IMR-90 (cell line): ENCODE data around the gene EDIL3. TPM values are rescaled to one million over a fixed set of nuclear protein-coding genes. Genes with fewer than 3 reads are reported as not detected.

Source experiments
- ATAC-seq: fragments of 200-7000 bp; cut with Tn5 transposase; 2 replicates; pipeline ENCODE4 v1.9.1; 2020; ENCODE audit warnings: low read depth, mild to moderate bottlenecking, moderate library complexity
- BruUV-seq: library from RNA; stranded (reverse); fragments of 400-500 nt; replicated peaks from 2 replicates; lab custom pipeline; 2021; lab: Mats Ljungman, UMichigan
- CTCF ChIA-PET: fragments of 300-600 bp; formaldehyde crosslinking; extraction: SDS; loops from one replicate; lab custom pipeline; 2021; ENCODE audit warnings: antibody characterized with exemption; lab: Yijun Ruan, JAX
- POLR2A ChIA-PET: fragments of 300-600 bp; sonication (Branson Sonifier 250); formaldehyde crosslinking; loops from one replicate; lab custom pipeline; 2022; ENCODE audit warnings: antibody characterized with exemption; ENCODE audit not compliant: unreplicated experiment; lab: Charles Lee
- DNase-seq: peaks from one replicate; pipeline ENCODE4 v3.0.0; 2013
- H2AFZ ChIP-seq: replicated peaks from 2 replicates; pipeline ENCODE3; 2013; ENCODE audit warnings: low read length, mild to moderate bottlenecking; ENCODE audit not compliant: poor library complexity
- H2AK5ac ChIP-seq: 2 replicates; pipeline ENCODE4 v1.6.1; 2013; ENCODE audit warnings: low read depth, low read length, inconsistent platforms
- H2AK9ac ChIP-seq: replicated peaks from 2 replicates; pipeline ENCODE3; 2013; ENCODE audit warnings: mild to moderate bottlenecking, low read depth, low read length, moderate library complexity; ENCODE audit not compliant: poor library complexity
- H2BK120ac ChIP-seq: 2 replicates; pipeline ENCODE4 v1.6.1; 2013; ENCODE audit warnings: low read depth, low read length, inconsistent platforms
- H2BK15ac ChIP-seq: 3 replicates; pipeline ENCODE4 v1.6.1; 2013; ENCODE audit warnings: low read depth, low read length, inconsistent platforms
- H2BK20ac ChIP-seq: 2 replicates; pipeline ENCODE4 v1.6.1; 2013; ENCODE audit warnings: low read depth, mild to moderate bottlenecking, inconsistent platforms, low read length, moderate library complexity
- H2BK5ac ChIP-seq: 2 replicates; pipeline ENCODE4 v1.6.1; 2013; ENCODE audit warnings: mild to moderate bottlenecking, low read depth, low read length, inconsistent platforms; ENCODE audit not compliant: poor library complexity, severe bottlenecking
- H3K14ac ChIP-seq: replicated peaks from 2 replicates; pipeline ENCODE4 v1.6.1; 2013; ENCODE audit warnings: low read depth, low read length, inconsistent platforms
- H3K18ac ChIP-seq: 2 replicates; pipeline ENCODE4 v1.6.1; 2013; ENCODE audit warnings: low read depth, low read length, control low read depth
- H3K23ac ChIP-seq: 2 replicates; pipeline ENCODE4 v1.6.1; 2013; ENCODE audit warnings: low read depth, low read length, inconsistent platforms
- H3K27ac ChIP-seq: 2 replicates; pipeline ENCODE4 v1.5.1; 2013; ENCODE audit warnings: mild to moderate bottlenecking, control low read depth, low read length; ENCODE audit not compliant: insufficient read depth
- H3K27me3 ChIP-seq: 2 replicates; pipeline ENCODE4 v1.6.1; 2013; ENCODE audit warnings: low read length; ENCODE audit not compliant: control insufficient read depth, insufficient read depth
- H3K36me3 ChIP-seq: 2 replicates; pipeline ENCODE4 v1.6.1; 2013; ENCODE audit warnings: low read length, mixed read lengths; ENCODE audit not compliant: control insufficient read depth, insufficient read depth
- H3K4ac ChIP-seq: 2 replicates; pipeline ENCODE4 v1.6.1; 2013; ENCODE audit warnings: low read depth, low read length, inconsistent platforms
- H3K4me1 ChIP-seq: 2 replicates; pipeline ENCODE4 v1.6.1; 2013; ENCODE audit warnings: low read length, mixed read lengths; ENCODE audit not compliant: control insufficient read depth, insufficient read depth
- H3K4me2 ChIP-seq: 2 replicates; pipeline ENCODE4 v1.6.1; 2013; ENCODE audit warnings: low read depth, mild to moderate bottlenecking, control low read depth, low read length, moderate library complexity
- H3K4me3 ChIP-seq: 2 replicates; pipeline ENCODE4 v1.5.1; 2013; ENCODE audit warnings: low read depth, mild to moderate bottlenecking, control low read depth, low read length, moderate library complexity; ENCODE audit not compliant: insufficient read depth
- H3K56ac ChIP-seq: 2 replicates; pipeline ENCODE4 v1.6.1; 2013; ENCODE audit warnings: low read length, inconsistent platforms; ENCODE audit not compliant: insufficient read depth; ENCODE audit errors: extremely low read depth
- H3K79me1 ChIP-seq, 2 experiments: 2 replicates each; pipeline ENCODE4 v1.6.1; 2013; ENCODE audit warnings: low read length in 2 of 2, inconsistent platforms in 1 of 2, low read depth in 1 of 2
- H3K9ac ChIP-seq: 2 replicates; pipeline ENCODE4 v1.6.1; 2013; ENCODE audit warnings: low read depth, low read length, control low read depth
- H3K9me1 ChIP-seq: 2 replicates; pipeline ENCODE4 v1.6.1; 2013; ENCODE audit warnings: low read length, inconsistent platforms; ENCODE audit not compliant: insufficient read depth
- H3K9me3 ChIP-seq: 2 replicates; pipeline ENCODE4 v1.6.1; 2013; ENCODE audit warnings: low read length; ENCODE audit not compliant: control insufficient read depth, insufficient read depth
- H4K20me1 ChIP-seq: 2 replicates; pipeline ENCODE4 v1.6.1; 2013; ENCODE audit warnings: low read length, inconsistent platforms; ENCODE audit not compliant: insufficient read depth
- H4K5ac ChIP-seq: 2 replicates; pipeline ENCODE4 v1.6.1; 2013; ENCODE audit warnings: mild to moderate bottlenecking, low read depth, low read length, control low read depth
- H4K8ac ChIP-seq, 2 experiments: 2 replicates each; pipeline ENCODE4 v1.6.1; 2013; ENCODE audit warnings: low read depth in 2 of 2, low read length in 2 of 2, control low read depth in 1 of 2, inconsistent platforms in 1 of 2
- H4K91ac ChIP-seq: 2 replicates; pipeline ENCODE4 v1.6.1; 2013; ENCODE audit warnings: low read depth, low read length, inconsistent platforms; ENCODE audit not compliant: insufficient read depth
- CEBPB ChIP-seq: IDR thresholded peaks from 2 replicates; pipeline ENCODE4 v1.6.1; 2012; ENCODE audit warnings: low read depth, low read length, improper control_type of control experiment
- MAFK ChIP-seq: IDR thresholded peaks from 2 replicates; pipeline ENCODE4 v1.6.1; 2012; ENCODE audit warnings: low read depth, low read length, improper control_type of control experiment
- RFX5 ChIP-seq: IDR thresholded peaks from 2 replicates; pipeline ENCODE4 v1.8.0; 2012; ENCODE audit warnings: low read depth, mild to moderate bottlenecking, low read length, moderate library complexity
- WGBS, 2 experiments: methylation state at CpG; one replicate each; pipeline versions ENCODE4 v1.1.5 to v1.1.7; 2013; ENCODE audit warnings: missing lambda C conversion rate in 2 of 2; ENCODE audit not compliant: insufficient read length in 1 of 2; ENCODE audit errors: extremely low coverage in 2 of 2; 5-methylcytosine and 5-hydroxymethylcytosine counted together
- dilution Hi-C: fragments of 300-500 bp; cut with HindIII; formaldehyde crosslinking; loops from one replicate; pipeline ENCODE4 v1.14.3; 2018; ENCODE audit warnings: low sequenced_read_pairs; ENCODE audit not compliant: unreplicated experiment
- in situ Hi-C: fragments of 300-500 bp; cut with MboI; formaldehyde crosslinking; loops from 3 replicates; pipeline ENCODE4 v1.14.3; 2019; ENCODE audit warnings: low sequenced_read_pairs, inconsistent platforms, mixed read lengths
- intact Hi-C: fragments of 100-400 bp; cut with micrococcal nuclease; formaldehyde crosslinking; loops from 2 replicates; pipeline ENCODE4 v1.10.0; 2022
- polyA plus RNA-seq, 3 experiments: library from polyadenylated mRNA; depleted of rRNA; stranded (reverse); fragments of >200 nt; gene quantifications; 2 replicates each; pipeline ENCODE4 v1.2.3, GENCODE V29; 2012; ENCODE audit warnings: low replicate concordance in 1 of 3
- total RNA-seq: library from RNA; depleted of rRNA; stranded (reverse); fragments of >200 nt; gene quantifications from 2 replicates; pipeline ENCODE4 v1.2.3, GENCODE V29; 2012
- TF ChIP-seq, protein P1 (sequence below): fragments of 150-350 bp; IDR thresholded peaks from 2 replicates; pipeline ENCODE4 v1.6.1; 2016; ENCODE audit warnings: low read depth, mild to moderate bottlenecking, low read length, moderate library complexity, borderline replicate concordance

The EDIL3 gene
- total and polyA plus RNA-seq, 2 of the 4 experiments (the other 2 are of a cell fraction), result 55.5 to 82.8 TPM

- H3K4me1 ChIP-seq, result peaks cover 23% of the 10 kb centered on the region
- H3K27ac ChIP-seq, result peak overlapping the region; percentile 72
- TF ChIP-seq CEBPB (peak; percentile 71), MAFK (no peak), RFX5 (no peak)
- TF ChIP-seq, protein P1, sequence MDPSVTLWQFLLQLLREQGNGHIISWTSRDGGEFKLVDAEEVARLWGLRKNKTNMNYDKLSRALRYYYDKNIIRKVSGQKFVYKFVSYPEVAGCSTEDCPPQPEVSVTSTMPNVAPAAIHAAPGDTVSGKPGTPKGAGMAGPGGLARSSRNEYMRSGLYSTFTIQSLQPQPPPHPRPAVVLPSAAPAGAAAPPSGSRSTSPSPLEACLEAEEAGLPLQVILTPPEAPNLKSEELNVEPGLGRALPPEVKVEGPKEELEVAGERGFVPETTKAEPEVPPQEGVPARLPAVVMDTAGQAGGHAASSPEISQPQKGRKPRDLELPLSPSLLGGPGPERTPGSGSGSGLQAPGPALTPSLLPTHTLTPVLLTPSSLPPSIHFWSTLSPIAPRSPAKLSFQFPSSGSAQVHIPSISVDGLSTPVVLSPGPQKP, result no peak
- H3K36me3 ChIP-seq, result no peaks in the 10 kb centered on the region
- BruUV-seq, result no TSS peak
- no peaks in the 10 kb centered on the region for H3K79me1 ChIP-seq
- H3K9ac ChIP-seq, result 0 out of 2 replicates have a peak overlapping the region, but pooled peaks have one; percentile 16
- no peaks in the 10 kb centered on the region for H3K27me3 ChIP-seq
- H4K8ac ChIP-seq, result peak overlapping the region; percentile 41 to 97
- peak overlapping the region; percentile 60 for H3K56ac ChIP-seq
- ChIA-PET POLR2A (no interaction called here), CTCF (no interaction called here)
- peak overlapping the region; percentile 87 for H4K5ac ChIP-seq
- no peaks in the 10 kb centered on the region for H4K20me1 ChIP-seq
- DNase-seq, result peak; percentile 59
- intact Hi-C loops, result no loop called here
- H2AK9ac ChIP-seq, result peak overlapping the region; percentile 87
- peak overlapping the region; percentile 98 for H4K91ac ChIP-seq
- WGBS, 2 experiments, result no CpG with 5 or more reads among the region's 1 CpG
- H3K4ac ChIP-seq, result peak overlapping the region; percentile 98
- peak overlapping the region; percentile 97 for H2BK120ac ChIP-seq
- no peak overlapping the region for H3K4me3 ChIP-seq
- peak overlapping the region; percentile 67 for H3K4me2 ChIP-seq
- peak; percentile 5 for ATAC-seq
- peak overlapping the region; percentile 82 for H3K14ac ChIP-seq
- peak overlapping the region; percentile 70 for H2AFZ ChIP-seq
- peaks cover 3% of the 10 kb centered on the region for H3K9me1 ChIP-seq
- H2BK20ac ChIP-seq, result peak overlapping the region; percentile 99
- in situ Hi-C loops, result no loop called here
- H2AK5ac ChIP-seq, result peak overlapping the region; percentile 98
- peak overlapping the region; percentile 83; the same call in 1 of the 3 replicates for H2BK15ac ChIP-seq
- H3K23ac ChIP-seq, result peak overlapping the region; percentile 91
- dilution Hi-C loops, result no loop called here
- H2BK5ac ChIP-seq, result peak overlapping the region; percentile 100
- H3K18ac ChIP-seq, result peak overlapping the region; percentile 91
- H3K9me3 ChIP-seq, result peaks cover 2% of the 10 kb centered on the region; the same call in 1 of the 2 replicates
These were observed 460.5 kb downstream of the EDIL3 start for GRCh38 chr5:83924171-83924570.
